ENCODE data around the gene SCFD1.
"Not testable (repeated sequence)": the region's sequence is repeated elsewhere in the genome, so short reads cannot be mapped to it uniquely, and the experiment has no call there.

GRCh38 chr14:30604696-30605095 is 17.4 kb upstream of the SCFD1 start:
- TF ChIP-seq, protein P1, sequence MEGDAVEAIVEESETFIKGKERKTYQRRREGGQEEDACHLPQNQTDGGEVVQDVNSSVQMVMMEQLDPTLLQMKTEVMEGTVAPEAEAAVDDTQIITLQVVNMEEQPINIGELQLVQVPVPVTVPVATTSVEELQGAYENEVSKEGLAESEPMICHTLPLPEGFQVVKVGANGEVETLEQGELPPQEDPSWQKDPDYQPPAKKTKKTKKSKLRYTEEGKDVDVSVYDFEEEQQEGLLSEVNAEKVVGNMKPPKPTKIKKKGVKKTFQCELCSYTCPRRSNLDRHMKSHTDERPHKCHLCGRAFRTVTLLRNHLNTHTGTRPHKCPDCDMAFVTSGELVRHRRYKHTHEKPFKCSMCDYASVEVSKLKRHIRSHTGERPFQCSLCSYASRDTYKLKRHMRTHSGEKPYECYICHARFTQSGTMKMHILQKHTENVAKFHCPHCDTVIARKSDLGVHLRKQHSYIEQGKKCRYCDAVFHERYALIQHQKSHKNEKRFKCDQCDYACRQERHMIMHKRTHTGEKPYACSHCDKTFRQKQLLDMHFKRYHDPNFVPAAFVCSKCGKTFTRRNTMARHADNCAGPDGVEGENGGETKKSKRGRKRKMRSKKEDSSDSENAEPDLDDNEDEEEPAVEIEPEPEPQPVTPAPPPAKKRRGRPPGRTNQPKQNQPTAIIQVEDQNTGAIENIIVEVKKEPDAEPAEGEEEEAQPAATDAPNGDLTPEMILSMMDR (conservative IDR thresholded peaks at IDR 0.05; ENCODE audit: low read length): not testable (repeated sequence)
- not testable (repeated sequence) for TF ChIP-seq EZH2phosphoT487 (IDR thresholded peaks at IDR 0.05; ENCODE audit: borderline replicate concordance, low read depth, low read length)
